OCI-LY1 (cell line): ENCODE measurements around the gene SAP30L.

ENCODE experiments used
- H2AFZ ChIP-seq: fragments of 200-600 bp; sonication (generic), shearing (Covaris generic); 2 replicates; pipeline ENCODE4 v1.6.0; 2014; ENCODE audit warnings: antibody characterized with exemption, mild to moderate bottlenecking, low read length
- H3F3A ChIP-seq: fragments of 200-600 bp; sonication (generic), shearing (Covaris generic); 2 replicates; pipeline ENCODE4 v1.6.0; 2014; ENCODE audit warnings: mild to moderate bottlenecking, antibody characterized with exemption, low read length, moderate library complexity; ENCODE audit not compliant: insufficient read depth
- H3K27ac ChIP-seq: fragments of 200-600 bp; sonication (generic); 2 replicates; pipeline ENCODE4 v1.5.1; 2014; ENCODE audit warnings: low read length, mixed run types, mild to moderate bottlenecking, low read depth; ENCODE audit not compliant: poor library complexity, severe bottlenecking
- H3K27me3 ChIP-seq: fragments of 200-600 bp; sonication (generic); 2 replicates; pipeline ENCODE4 v1.6.0; 2014; ENCODE audit warnings: antibody characterized with exemption, mild to moderate bottlenecking, low read length, moderate library complexity; ENCODE audit not compliant: insufficient read depth
- H3K36me3 ChIP-seq: fragments of 200-600 bp; sonication (generic); 2 replicates; pipeline ENCODE4 v1.6.1; 2014; ENCODE audit warnings: mild to moderate bottlenecking, antibody characterized with exemption, low read length, moderate library complexity, mixed read lengths; ENCODE audit not compliant: insufficient read depth
- H3K4me1 ChIP-seq: fragments of 200-600 bp; sonication (generic); 2 replicates; pipeline ENCODE4 v1.5.1; 2014; ENCODE audit warnings: mild to moderate bottlenecking, low read length, moderate library complexity; ENCODE audit not compliant: insufficient read depth, severe bottlenecking
- H3K4me2 ChIP-seq: fragments of 200-600 bp; sonication (generic), shearing (Covaris generic); 2 replicates; pipeline ENCODE4 v1.6.1; 2014; ENCODE audit warnings: low read length
- H3K4me3 ChIP-seq: fragments of 200-600 bp; sonication (generic); 2 replicates; pipeline ENCODE4 v1.5.1; 2014; ENCODE audit warnings: low read length, low read depth, mild to moderate bottlenecking, mixed read lengths; ENCODE audit not compliant: poor library complexity, severe bottlenecking
- H3K79me2 ChIP-seq: fragments of 200-600 bp; shearing (Covaris generic); 2 replicates; pipeline ENCODE4 v1.6.1; 2016; ENCODE audit warnings: mixed run types, low read length, mixed read lengths; ENCODE audit not compliant: insufficient read depth
- H3K9ac ChIP-seq: fragments of 200-600 bp; sonication (generic), shearing (Covaris generic); 2 replicates; pipeline ENCODE4 v1.6.1; 2014; ENCODE audit warnings: mild to moderate bottlenecking, low read length, mixed read lengths
- H3K9me2 ChIP-seq: fragments of 200-600 bp; sonication (generic), shearing (Covaris generic); 2 replicates; pipeline ENCODE4 v1.6.1; 2014; ENCODE audit warnings: low read depth, mild to moderate bottlenecking, low read length, mixed read lengths
- H3K9me3 ChIP-seq: fragments of 200-600 bp; shearing (Covaris generic); 2 replicates; pipeline ENCODE4 v1.6.1; 2014; ENCODE audit warnings: low read length, mixed read lengths
- H4K20me1 ChIP-seq: fragments of 200-600 bp; sonication (generic), shearing (Covaris generic); 2 replicates; pipeline ENCODE4 v1.6.0; 2016; ENCODE audit warnings: mild to moderate bottlenecking, low read length; ENCODE audit not compliant: insufficient read depth
- CTCF ChIP-seq: fragments of 200-600 bp; sonication (generic), shearing (Covaris generic); IDR thresholded peaks from 2 replicates; pipeline ENCODE4 v1.5.1; 2017; ENCODE audit warnings: mild to moderate bottlenecking, antibody characterized with exemption, low read length, moderate library complexity, mixed read lengths
- EZH2 ChIP-seq: fragments of 200-600 bp; sonication (generic), shearing (Covaris generic); IDR thresholded peaks from 2 replicates; pipeline ENCODE4 v1.8.0; 2017; ENCODE audit warnings: borderline replicate concordance, mixed run types, mild to moderate bottlenecking, antibody characterized with exemption, low read length, moderate library complexity, mixed read lengths

Gene SAP30L

GRCh38 chr5:154494036-154494435 is 48.2 kb downstream of the SAP30L start:
- H3K9me3 ChIP-seq, result no peaks in the 10 kb centered on the region
- no peaks in the 10 kb centered on the region for H3K9me2 ChIP-seq
- no peak overlapping the region for H3K4me3 ChIP-seq
- no peaks in the 10 kb centered on the region for H3K4me1 ChIP-seq
- no peaks in the 10 kb centered on the region for H3K79me2 ChIP-seq
- no peak overlapping the region for H3K4me2 ChIP-seq
- no peaks in the 10 kb centered on the region for H3K36me3 ChIP-seq
- no peak overlapping the region for H3K27ac ChIP-seq
- no peaks in the 10 kb centered on the region for H3F3A ChIP-seq
- TF ChIP-seq EZH2, result no peak
- no peak for TF ChIP-seq CTCF
- no peak overlapping the region for H3K9ac ChIP-seq
- no peaks in the 10 kb centered on the region for H4K20me1 ChIP-seq
- no peaks in the 10 kb centered on the region; the same call in 1 of the 2 replicates for H3K27me3 ChIP-seq
- H2AFZ ChIP-seq, result no peak overlapping the region

GRCh38 chr5:154498591-154498990 is 52.8 kb downstream of the SAP30L start:
- peaks cover 8% of the 10 kb centered on the region for H3K4me1 ChIP-seq
- no peaks in the 10 kb centered on the region for H3F3A ChIP-seq
- no peaks in the 10 kb centered on the region for H3K9me2 ChIP-seq
- no peaks in the 10 kb centered on the region for H3K9me3 ChIP-seq
- H3K27me3 ChIP-seq, result no peaks in the 10 kb centered on the region; the same call in 1 of the 2 replicates
- no peak overlapping the region for H3K4me2 ChIP-seq
- H2AFZ ChIP-seq, result no peak overlapping the region
- TF ChIP-seq EZH2 (no peak), CTCF (no peak)
- no peaks in the 10 kb centered on the region for H4K20me1 ChIP-seq
- no peak overlapping the region for H3K4me3 ChIP-seq
- no peaks in the 10 kb centered on the region for H3K36me3 ChIP-seq
- no peaks in the 10 kb centered on the region for H3K79me2 ChIP-seq
- H3K27ac ChIP-seq, result no peak overlapping the region
- no peak overlapping the region for H3K9ac ChIP-seq

GRCh38 chr5:154498994-154499393 is 53.2 kb downstream of the SAP30L start:
- no peaks in the 10 kb centered on the region for H3K9me2 ChIP-seq
- H3K36me3 ChIP-seq, result no peaks in the 10 kb centered on the region
- H3K9me3 ChIP-seq, result no peaks in the 10 kb centered on the region
- H4K20me1 ChIP-seq, result no peaks in the 10 kb centered on the region
- H3F3A ChIP-seq, result no peaks in the 10 kb centered on the region
- H3K27ac ChIP-seq, result no peak overlapping the region
- TF ChIP-seq EZH2, result no peak
- no peak for TF ChIP-seq CTCF
- no peak overlapping the region for H2AFZ ChIP-seq
- H3K4me2 ChIP-seq, result no peak overlapping the region
- no peaks in the 10 kb centered on the region; the same call in 1 of the 2 replicates for H3K27me3 ChIP-seq
- no peak overlapping the region for H3K4me3 ChIP-seq
- no peaks in the 10 kb centered on the region for H3K79me2 ChIP-seq
- H3K4me1 ChIP-seq, result peaks cover 10% of the 10 kb centered on the region
- no peak overlapping the region for H3K9ac ChIP-seq
